Mesenchymal stem cell (in vitro differentiated cells and primary cell): ENCODE measurements around the gene TMED9.

Experiments used
- DNase-seq: peaks from one replicate; pipeline ENCODE4 v3.0.0-alpha.2; 2013
- H2AFZ ChIP-seq: one replicate; pipeline ENCODE4 v1.6.1; 2013; ENCODE audit warnings: low read depth, mild to moderate bottlenecking, control low read depth, inconsistent platforms, low read length, moderate library complexity
- H2AK5ac ChIP-seq: 2 replicates; pipeline ENCODE4 v1.6.1; 2013; ENCODE audit warnings: low read length, moderate library complexity, mild to moderate bottlenecking, inconsistent platforms; ENCODE audit not compliant: severe bottlenecking
- H2BK120ac ChIP-seq: one replicate; pipeline ENCODE4 v1.6.1; 2013; ENCODE audit warnings: low read depth, mild to moderate bottlenecking, inconsistent platforms, low read length, moderate library complexity
- H2BK12ac ChIP-seq, 2 experiments: one replicate each; pipeline ENCODE4 v1.6.1; 2013; ENCODE audit warnings: inconsistent platforms in 2 of 2, low read length in 2 of 2, mild to moderate bottlenecking in 2 of 2, moderate library complexity in 2 of 2, control low read depth in 1 of 2
- H2BK15ac ChIP-seq: one replicate; pipeline ENCODE4 v1.6.1; 2013; ENCODE audit warnings: mild to moderate bottlenecking, low read depth, inconsistent platforms; ENCODE audit not compliant: poor library complexity, severe bottlenecking
- H2BK5ac ChIP-seq: 2 replicates; pipeline ENCODE4 v1.6.1; 2013; ENCODE audit warnings: low read depth, mild to moderate bottlenecking, low read length, control low read depth, inconsistent platforms; ENCODE audit not compliant: poor library complexity, severe bottlenecking
- H3K14ac ChIP-seq, 2 experiments: one replicate each; pipeline ENCODE4 v1.6.1; 2013; ENCODE audit warnings: inconsistent platforms in 2 of 2, low read length in 2 of 2, control low read depth in 1 of 2, mild to moderate bottlenecking in 1 of 2, moderate library complexity in 1 of 2
- H3K18ac ChIP-seq, 2 experiments: one replicate each; pipeline ENCODE4 v1.6.1; 2013; ENCODE audit warnings: inconsistent platforms in 2 of 2, low read length in 2 of 2, control low read depth in 1 of 2, low read depth in 1 of 2, mild to moderate bottlenecking in 1 of 2
- H3K23ac ChIP-seq, 2 experiments: one replicate each; pipeline ENCODE4 v1.6.1; 2013; ENCODE audit warnings: inconsistent platforms in 2 of 2, low read length in 2 of 2, mild to moderate bottlenecking in 2 of 2, moderate library complexity in 2 of 2, control low read depth in 1 of 2
- H3K27ac ChIP-seq: 2 replicates; pipeline ENCODE4 v1.5.1; 2013; ENCODE audit warnings: mild to moderate bottlenecking, moderate library complexity, low read length, control low read depth, inconsistent platforms; ENCODE audit not compliant: poor library complexity, severe bottlenecking
- H3K27me3 ChIP-seq, 2 experiments: 2 replicates each; pipeline versions ENCODE4 v1.6.1 to v1.7.0; 2013; ENCODE audit warnings: low read length in 2 of 2, mild to moderate bottlenecking in 2 of 2, moderate library complexity in 2 of 2, control low read depth in 1 of 2, inconsistent platforms in 1 of 2; ENCODE audit not compliant: control insufficient read depth in 1 of 2, insufficient read depth in 1 of 2
- H3K36me3 ChIP-seq, 2 experiments: 2 replicates each; pipeline versions ENCODE4 v1.6.1 to v1.7.0; 2013; ENCODE audit warnings: low read length in 2 of 2, control low read depth in 1 of 2, inconsistent platforms in 1 of 2, low read depth in 1 of 2, mild to moderate bottlenecking in 1 of 2; ENCODE audit not compliant: insufficient read depth in 2 of 2, control insufficient read depth in 1 of 2
- H3K4ac ChIP-seq, 2 experiments: one replicate each; pipeline ENCODE4 v1.6.1; 2013; ENCODE audit warnings: inconsistent platforms in 2 of 2, low read length in 2 of 2, mild to moderate bottlenecking in 2 of 2, moderate library complexity in 2 of 2, control low read depth in 1 of 2, low read depth in 1 of 2
- H3K4me1 ChIP-seq: 2 replicates; pipeline ENCODE4 v1.6.1; 2013; ENCODE audit warnings: low read depth, low read length, control low read depth; ENCODE audit not compliant: control insufficient read depth, insufficient read depth
- H3K4me2 ChIP-seq: 2 replicates; pipeline ENCODE4 v1.6.1; 2013; ENCODE audit warnings: low read length, mild to moderate bottlenecking, inconsistent platforms; ENCODE audit not compliant: poor library complexity, severe bottlenecking
- H3K4me3 ChIP-seq, 2 experiments: 2 replicates each; pipeline versions ENCODE4 v1.5.1 to v1.7.0; 2013; ENCODE audit warnings: low read length in 2 of 2, mild to moderate bottlenecking in 2 of 2, control low read depth in 1 of 2, low read depth in 1 of 2; ENCODE audit not compliant: insufficient read depth in 1 of 2
- H3K79me1 ChIP-seq: replicated peaks from 2 replicates; pipeline ENCODE4 v1.6.1; 2013; ENCODE audit warnings: mild to moderate bottlenecking, control low read depth, low read length, inconsistent platforms; ENCODE audit not compliant: poor library complexity, severe bottlenecking
- H3K9ac ChIP-seq: 2 replicates; pipeline ENCODE4 v1.7.0; 2013; ENCODE audit warnings: mild to moderate bottlenecking, low read length, moderate library complexity
- H3K9me3 ChIP-seq: 2 replicates; pipeline ENCODE4 v1.7.0; 2013; ENCODE audit warnings: mild to moderate bottlenecking, low read length; ENCODE audit not compliant: control insufficient read depth
- H4K8ac ChIP-seq: one replicate; pipeline ENCODE4 v1.6.1; 2013; ENCODE audit warnings: inconsistent platforms, mild to moderate bottlenecking, low read length, moderate library complexity
- H4K91ac ChIP-seq: one replicate; pipeline ENCODE4 v1.6.1; 2013; ENCODE audit warnings: mild to moderate bottlenecking, low read length, inconsistent platforms
- WGBS: methylation state at CpG from one replicate; pipeline ENCODE4 v1.1.7; 2013; ENCODE audit warnings: mixed read lengths; 5-methylcytosine and 5-hydroxymethylcytosine counted together

TMED9 gene

GRCh38 chr5:177609076-177610059 lies 17.4 kb downstream of the TMED9 start:
- no peak overlapping the region for H3K4me2 ChIP-seq
- H3K18ac ChIP-seq, result no peak overlapping the region
- no peak overlapping the region for H2BK15ac ChIP-seq
- 97% methylated on average over 14 of the region's 21 CpGs for WGBS
- no peak overlapping the region for H2AK5ac ChIP-seq
- no peak overlapping the region for H4K8ac ChIP-seq
- no peak overlapping the region for H3K23ac ChIP-seq
- peaks cover 9% of the 10 kb centered on the region for H3K4me1 ChIP-seq
- no peak overlapping the region for H2AFZ ChIP-seq
- no peak overlapping the region for H3K27ac ChIP-seq
- H3K14ac ChIP-seq, result no peak overlapping the region
- no peak overlapping the region for H3K9ac ChIP-seq
- H3K9me3 ChIP-seq, result no peaks in the 10 kb centered on the region
- H3K79me1 ChIP-seq, result peaks cover 4% of the 10 kb centered on the region
- no peak overlapping the region for H2BK120ac ChIP-seq
- no peak overlapping the region for H2BK5ac ChIP-seq
- no peak overlapping the region for H2BK12ac ChIP-seq
- H3K4me3 ChIP-seq, result no peak overlapping the region
- no peak for DNase-seq
- H3K27me3 ChIP-seq, result no peaks in the 10 kb centered on the region
- no peak overlapping the region for H4K91ac ChIP-seq
- no peak overlapping the region for H3K4ac ChIP-seq
- peaks cover 33 to 72% of the 10 kb centered on the region in 2 experiments for H3K36me3 ChIP-seq

GRCh38 chr5:177610131-177610769 lies 18.2 kb downstream of the TMED9 start:
- H3K9ac ChIP-seq, result no peak overlapping the region
- no peak overlapping the region for H3K14ac ChIP-seq
- no peak overlapping the region for H2AK5ac ChIP-seq
- no peaks in the 10 kb centered on the region for H3K27me3 ChIP-seq
- H3K4me3 ChIP-seq, result no peak overlapping the region
- H2AFZ ChIP-seq, result no peak overlapping the region
- no peaks in the 10 kb centered on the region for H3K9me3 ChIP-seq
- H3K27ac ChIP-seq, result no peak overlapping the region
- H3K36me3 ChIP-seq, result peaks cover 28 to 63% of the 10 kb centered on the region in 2 experiments
- no peak overlapping the region for H2BK15ac ChIP-seq
- no peak overlapping the region for H4K91ac ChIP-seq
- H2BK12ac ChIP-seq, result no peak overlapping the region
- no peak overlapping the region for H3K4ac ChIP-seq
- DNase-seq, result no peak
- no peak overlapping the region for H2BK5ac ChIP-seq
- no peak overlapping the region for H3K23ac ChIP-seq
- peaks cover 9% of the 10 kb centered on the region for H3K4me1 ChIP-seq
- H2BK120ac ChIP-seq, result no peak overlapping the region
- H3K4me2 ChIP-seq, result no peak overlapping the region
- H3K18ac ChIP-seq, result no peak overlapping the region
- WGBS, result 90% methylated on average over 12 of the region's 13 CpGs
- H4K8ac ChIP-seq, result no peak overlapping the region
- peaks cover 4% of the 10 kb centered on the region for H3K79me1 ChIP-seq

GRCh38 chr5:177610770-177611445 lies 18.9 kb downstream of the TMED9 start:
- H3K14ac ChIP-seq, result no peak overlapping the region
- no peak overlapping the region for H2AFZ ChIP-seq
- H3K4me1 ChIP-seq, result peaks cover 9% of the 10 kb centered on the region
- peaks cover 24 to 57% of the 10 kb centered on the region in 2 experiments for H3K36me3 ChIP-seq
- H3K23ac ChIP-seq, result no peak overlapping the region
- no peak overlapping the region for H3K27ac ChIP-seq
- no peak overlapping the region for H2AK5ac ChIP-seq
- H2BK120ac ChIP-seq, result no peak overlapping the region
- H3K27me3 ChIP-seq, result no peaks in the 10 kb centered on the region
- no peak overlapping the region for H2BK12ac ChIP-seq
- WGBS, result 100% methylated on average over 2 of the region's 4 CpGs
- H2BK15ac ChIP-seq, result no peak overlapping the region
- H4K8ac ChIP-seq, result no peak overlapping the region
- no peak overlapping the region for H3K18ac ChIP-seq
- H3K9ac ChIP-seq, result no peak overlapping the region
- no peak overlapping the region for H2BK5ac ChIP-seq
- peaks cover 4% of the 10 kb centered on the region for H3K79me1 ChIP-seq
- H4K91ac ChIP-seq, result no peak overlapping the region
- DNase-seq, result no peak
- H3K4me2 ChIP-seq, result no peak overlapping the region
- H3K9me3 ChIP-seq, result no peaks in the 10 kb centered on the region
- H3K4ac ChIP-seq, result no peak overlapping the region
- H3K4me3 ChIP-seq, result no peak overlapping the region
